ENCODE results near the gene ALDH8A1.
A peak's percentile ranks its signal among the peaks of the same experiment; 100 is the strongest.

The ALDH8A1 gene

GRCh38 chr6:134951494-134952263, 1.8 kb upstream of the ALDH8A1 start:
- DNase-seq (ENCODE audit: low read depth in 2 of 2, low spot score in 1 of 2), result no peak

GRCh38 chr6:134950482-134950881, 581 bp upstream of the ALDH8A1 start:
- DNase-seq (ENCODE audit: low read depth in 2 of 2, low spot score in 1 of 2), result no peak

GRCh38 chr6:134948691-134949090, 1.2 kb downstream of the ALDH8A1 start:
- no peak for DNase-seq (ENCODE audit: low read depth in 2 of 2, low spot score in 1 of 2)

GRCh38 chr6:134948142-134948541, 1.8 kb downstream of the ALDH8A1 start:
- no peak for DNase-seq (ENCODE audit: low read depth in 2 of 2, low spot score in 1 of 2)

- no peak for DNase-seq (ENCODE audit: low read depth in 2 of 2, low spot score in 1 of 2)
Measured at GRCh38 chr6:134945045-134945444, 4.9 kb downstream of the ALDH8A1 start.

- no peak for DNase-seq (ENCODE audit: low read depth in 2 of 2, low spot score in 1 of 2)
Measured at GRCh38 chr6:134943522-134944111, 6.3 kb downstream of the ALDH8A1 start.

- peak in 1 of 2 donors; percentile 8 for DNase-seq (ENCODE audit: low read depth in 2 of 2, low spot score in 1 of 2)
Measured at GRCh38 chr6:134938896-134939295, 11.0 kb downstream of the ALDH8A1 start.

- DNase-seq (ENCODE audit: low read depth in 2 of 2, low spot score in 1 of 2), result no peak
Measured at GRCh38 chr6:134937426-134937825, 12.5 kb downstream of the ALDH8A1 start.

GRCh38 chr6:134936931-134937330, 13.0 kb downstream of the ALDH8A1 start:
- DNase-seq (ENCODE audit: low read depth in 2 of 2, low spot score in 1 of 2), result no peak

- DNase-seq (ENCODE audit: low read depth in 2 of 2, low spot score in 1 of 2), result no peak
Measured at GRCh38 chr6:134936476-134936875, 13.4 kb downstream of the ALDH8A1 start.

- no peak for DNase-seq (ENCODE audit: low read depth in 2 of 2, low spot score in 1 of 2)
Measured at GRCh38 chr6:134934793-134935485, 15.0 kb downstream of the ALDH8A1 start.

- DNase-seq (ENCODE audit: low read depth in 2 of 2, low spot score in 1 of 2), result no peak
Measured at GRCh38 chr6:134932535-134933470, 17.1 kb downstream of the ALDH8A1 start.

GRCh38 chr6:134932098-134932497, 17.8 kb downstream of the ALDH8A1 start:
- DNase-seq (ENCODE audit: low read depth in 2 of 2, low spot score in 1 of 2), result no peak

- DNase-seq (ENCODE audit: low read depth in 2 of 2, low spot score in 1 of 2), result no peak
Measured at GRCh38 chr6:134930463-134930862, 19.4 kb downstream of the ALDH8A1 start.

GRCh38 chr6:134928151-134928900, 21.6 kb downstream of the ALDH8A1 start:
- no peak for DNase-seq (ENCODE audit: low read depth in 2 of 2, low spot score in 1 of 2)

- no peak for DNase-seq (ENCODE audit: low read depth in 2 of 2, low spot score in 1 of 2)
Measured at GRCh38 chr6:134925800-134926199, 24.1 kb downstream of the ALDH8A1 start.

- no peak for DNase-seq (ENCODE audit: low read depth in 2 of 2, low spot score in 1 of 2)
Measured at GRCh38 chr6:134921721-134922261, 28.1 kb downstream of the ALDH8A1 start.

GRCh38 chr6:134921276-134921675, 28.6 kb downstream of the ALDH8A1 start:
- no peak for DNase-seq (ENCODE audit: low read depth in 2 of 2, low spot score in 1 of 2)

GRCh38 chr6:134920422-134920821, 29.5 kb downstream of the ALDH8A1 start:
- DNase-seq (ENCODE audit: low read depth in 2 of 2, low spot score in 1 of 2), result no peak

GRCh38 chr6:134918418-134918961, 31.4 kb downstream of the ALDH8A1 start:
- no peak for DNase-seq (ENCODE audit: low read depth in 2 of 2, low spot score in 1 of 2)
